Testis (tissue), 3 donors: ENCODE data around the gene ADCY6. TPM values are rescaled to one million over a fixed set of nuclear protein-coding genes. Genes with fewer than 3 reads are reported as not detected.

Source experiments
- DNase-seq: peaks from one replicate; pipeline ENCODE4 v3.0.0-alpha.2; 2019
- H3K27ac ChIP-seq, 2 donors: fragments of 200-600 bp; sonication (generic); one replicate each; pipeline ENCODE4 v1.5.1; 2019
- H3K27me3 ChIP-seq: fragments of 200-600 bp; sonication (generic); one replicate; pipeline ENCODE4 v1.5.1; 2019
- H3K36me3 ChIP-seq: fragments of 200-600 bp; sonication (generic); one replicate; pipeline ENCODE4 v1.5.1; 2017; ENCODE audit warnings: low read depth; ENCODE audit errors: missing control alignments
- H3K4me1 ChIP-seq: fragments of 200-600 bp; sonication (generic); one replicate; pipeline ENCODE4 v1.5.1; 2019
- H3K4me3 ChIP-seq, 2 donors: fragments of 200-600 bp; sonication (generic); one replicate each; pipeline ENCODE4 v1.5.1; 2017 to 2019
- H3K9me3 ChIP-seq: fragments of 200-600 bp; sonication (generic); one replicate; pipeline ENCODE4 v1.5.1; 2017
- POLR2A ChIP-seq: fragments of 450-650 bp; IDR thresholded peaks from one replicate; pipeline ENCODE4 v1.6.1; 2017; ENCODE audit warnings: antibody characterized with exemption, mild to moderate bottlenecking, moderate library complexity
- WGBS, 2 donors: methylation state at CpG; one replicate each; pipeline ENCODE4 v1.1.5; 2018; 5-methylcytosine and 5-hydroxymethylcytosine counted together
- intact Hi-C: fragments of 100-400 bp; cut with DNase I; formaldehyde crosslinking; loops from one replicate; pipeline ENCODE4 v1.15.1; 2023; ENCODE audit warnings: low total_unique reads
- polyA plus RNA-seq: library from polyadenylated mRNA; stranded (reverse); fragments of 350-450 nt; fragmentation: Illumina TruSeq; extraction: RNeasy Lipid Tissue Mini Kit (QIAGEN cat#74804); gene quantifications from one replicate; pipeline ENCODE4 v1.2.3, GENCODE V29; 2014; ENCODE audit warnings: low read depth, low replicate concordance; ENCODE audit not compliant: insufficient read depth
- total RNA-seq, 2 donors: library from RNA; depleted of rRNA; stranded (reverse); fragments of >200 nt; gene quantifications; one replicate each; pipeline ENCODE4 v1.2.3, GENCODE V29; 2016
- TF ChIP-seq, protein P1 (sequence below), 3 experiments: fragments of 450-650 bp in 2 of 3; fragments of 200-600 bp in 1 of 3; sonication (generic) in 1 of 3; IDR thresholded peaks; one replicate each; pipeline ENCODE4 v1.5.1; 2016 to 2019; ENCODE audit warnings: antibody characterized with exemption in 3 of 3, mild to moderate bottlenecking in 2 of 3, moderate library complexity in 1 of 3

ADCY6 gene
- total and polyA plus RNA-seq, 3 donors from 2014 or later = 16.5 to 26.3 (median 24.5) TPM

- TF ChIP-seq POLR2A = no peak
- WGBS, 2 donors = 95 to 97% methylated on average over 8 of the region's 8 CpGs
- H3K9me3 ChIP-seq = no peaks in the 10 kb centered on the region
- H3K4me3 ChIP-seq = no peak overlapping the region
- no peaks in the 10 kb centered on the region for H3K27me3 ChIP-seq
- intact Hi-C loops = no loop called here
- H3K36me3 ChIP-seq = no peaks in the 10 kb centered on the region
- DNase-seq = no peak
- no peak overlapping the region for H3K27ac ChIP-seq
- peaks cover 9% of the 10 kb centered on the region for H3K4me1 ChIP-seq
Observed at GRCh38 chr12:48775299-48775698, 13.6 kb downstream of the ADCY6 start.

DNA sequence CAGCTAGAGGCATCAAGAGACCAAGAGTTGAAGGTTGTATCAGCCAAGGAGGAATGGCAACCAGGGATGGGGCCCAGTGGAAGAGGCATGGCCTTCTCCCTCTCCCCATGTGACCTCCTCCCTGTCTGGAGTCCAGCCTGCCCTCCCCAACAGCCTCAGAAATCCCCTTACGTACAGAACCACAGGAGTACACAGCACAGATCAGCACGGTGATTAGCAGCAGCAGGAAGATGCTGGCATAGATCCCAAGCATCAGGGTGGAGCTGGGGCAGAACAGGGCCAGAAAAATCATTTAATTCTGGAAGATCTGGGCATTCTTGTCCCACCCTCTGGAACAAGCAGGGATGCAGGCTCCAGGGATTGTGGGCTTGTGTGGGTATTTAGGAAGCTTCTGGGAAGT lies 14.4 kb downstream of the ADCY6 start:
- intact Hi-C loops = no loop called here
- WGBS, 2 donors = 40 to 57% methylated on average over 1 to 2 of the region's 2 CpGs
- TF ChIP-seq, protein P1, sequence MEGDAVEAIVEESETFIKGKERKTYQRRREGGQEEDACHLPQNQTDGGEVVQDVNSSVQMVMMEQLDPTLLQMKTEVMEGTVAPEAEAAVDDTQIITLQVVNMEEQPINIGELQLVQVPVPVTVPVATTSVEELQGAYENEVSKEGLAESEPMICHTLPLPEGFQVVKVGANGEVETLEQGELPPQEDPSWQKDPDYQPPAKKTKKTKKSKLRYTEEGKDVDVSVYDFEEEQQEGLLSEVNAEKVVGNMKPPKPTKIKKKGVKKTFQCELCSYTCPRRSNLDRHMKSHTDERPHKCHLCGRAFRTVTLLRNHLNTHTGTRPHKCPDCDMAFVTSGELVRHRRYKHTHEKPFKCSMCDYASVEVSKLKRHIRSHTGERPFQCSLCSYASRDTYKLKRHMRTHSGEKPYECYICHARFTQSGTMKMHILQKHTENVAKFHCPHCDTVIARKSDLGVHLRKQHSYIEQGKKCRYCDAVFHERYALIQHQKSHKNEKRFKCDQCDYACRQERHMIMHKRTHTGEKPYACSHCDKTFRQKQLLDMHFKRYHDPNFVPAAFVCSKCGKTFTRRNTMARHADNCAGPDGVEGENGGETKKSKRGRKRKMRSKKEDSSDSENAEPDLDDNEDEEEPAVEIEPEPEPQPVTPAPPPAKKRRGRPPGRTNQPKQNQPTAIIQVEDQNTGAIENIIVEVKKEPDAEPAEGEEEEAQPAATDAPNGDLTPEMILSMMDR (IDR thresholded peaks at IDR 0.05) = no peak
- no peak for TF ChIP-seq POLR2A
- DNase-seq = no peak
- Histone ChIP-seq H3K9me3 (no peaks in the 10 kb centered on the region), H3K36me3 (no peaks in the 10 kb centered on the region), H3K4me3 (no peak overlapping the region), H3K27ac (no peak overlapping the region), H3K4me1 (peaks cover 2% of the 10 kb centered on the region), H3K27me3 (no peaks in the 10 kb centered on the region)

- no peak overlapping the region for H3K4me3 ChIP-seq
- TF ChIP-seq, protein P1 (IDR thresholded peaks at IDR 0.05) = no peak
- no peak for TF ChIP-seq POLR2A
- DNase-seq = no peak
- H3K27ac ChIP-seq = no peak overlapping the region
- intact Hi-C loops = no loop called here
- no peaks in the 10 kb centered on the region for H3K9me3 ChIP-seq
- H3K4me1 ChIP-seq = no peaks in the 10 kb centered on the region
- 90 to 93% methylated on average over 4 to 5 of the region's 5 CpGs for WGBS, 2 donors
- no peaks in the 10 kb centered on the region for H3K36me3 ChIP-seq
- H3K27me3 ChIP-seq = no peaks in the 10 kb centered on the region
Observed at GRCh38 chr12:48773686-48774085, 15.2 kb downstream of the ADCY6 start.

DNA sequence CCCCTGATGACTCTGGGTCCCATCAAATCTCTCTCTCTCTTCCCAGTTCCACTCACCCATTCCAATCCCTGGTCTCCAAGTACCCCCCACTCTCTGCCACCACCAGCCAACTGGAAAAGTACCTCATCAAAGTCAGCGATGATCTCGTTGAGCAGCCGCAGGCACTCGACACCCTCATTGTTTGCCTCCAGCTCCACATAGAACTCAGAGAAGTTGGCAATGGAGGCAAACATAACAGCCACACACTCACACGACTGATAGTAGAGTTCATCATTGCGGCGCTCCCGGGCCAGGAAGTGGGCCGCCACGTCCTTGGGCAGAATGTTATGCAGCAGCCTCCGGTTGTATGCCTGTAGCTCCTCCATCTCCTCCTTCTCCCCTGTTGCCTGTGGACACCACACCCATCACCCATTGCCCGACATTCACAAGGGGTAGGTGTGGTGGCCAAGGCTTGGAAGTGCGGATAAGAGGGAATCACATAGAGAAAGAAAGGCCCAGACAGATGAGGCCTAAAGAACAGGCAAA lies 17.2 kb downstream of the ADCY6 start:
- TF ChIP-seq, protein P1 (IDR thresholded peaks at IDR 0.05) = no peak
- TF ChIP-seq POLR2A = no peak
- no peak for DNase-seq
- H3K27me3 ChIP-seq = no peaks in the 10 kb centered on the region
- H3K4me1 ChIP-seq = no peaks in the 10 kb centered on the region
- H3K4me3 ChIP-seq = no peak overlapping the region
- intact Hi-C loops = no loop called here
- H3K9me3 ChIP-seq = no peaks in the 10 kb centered on the region
- H3K36me3 ChIP-seq = no peaks in the 10 kb centered on the region
- H3K27ac ChIP-seq = no peak overlapping the region
- 83 to 94% methylated on average over 5 to 13 of the region's 13 CpGs for WGBS, 2 donors

GRCh38 chr12:48770756-48771155 lies 18.1 kb downstream of the ADCY6 start:
- Histone ChIP-seq H3K4me3 (no peak overlapping the region), H3K27me3 (no peaks in the 10 kb centered on the region), H3K27ac (no peak overlapping the region), H3K36me3 (no peaks in the 10 kb centered on the region), H3K9me3 (no peaks in the 10 kb centered on the region), H3K4me1 (peaks cover 8% of the 10 kb centered on the region)
- WGBS, 2 donors = 92 to 97% methylated on average over 10 of the region's 10 CpGs
- intact Hi-C loops = no loop called here
- TF ChIP-seq, protein P1 (IDR thresholded peaks at IDR 0.05) = no peak
- TF ChIP-seq POLR2A = no peak
- DNase-seq = no peak
